Large intestine (tissue), 12 donors: ENCODE results near the gene CAD. TPM values are rescaled to one million over a fixed set of nuclear protein-coding genes. Genes with fewer than 3 reads are reported as not detected.
"Not testable (repeated sequence)": the region's sequence is repeated elsewhere in the genome, so short reads cannot be mapped to it uniquely, and the experiment has no call there.

Experiments used
- DNase-seq, 2 donors: peaks; one replicate each; pipeline versions ENCODE4 v3.0.0 to v3.0.0-alpha.2; 2013
- H3K27ac ChIP-seq: one replicate; pipeline ENCODE4 v1.5.1; 2013; ENCODE audit warnings: low read length
- H3K27me3 ChIP-seq: 2 replicates; pipeline ENCODE4 v1.6.1; 2013; ENCODE audit warnings: low read length; ENCODE audit not compliant: control insufficient read depth, insufficient read depth
- H3K36me3 ChIP-seq: 2 replicates; pipeline ENCODE4 v1.6.1; 2013; ENCODE audit warnings: low read length; ENCODE audit not compliant: control insufficient read depth, insufficient read depth
- H3K4me1 ChIP-seq: one replicate; pipeline ENCODE4 v1.6.1; 2013; ENCODE audit warnings: low read length; ENCODE audit not compliant: control insufficient read depth, insufficient read depth
- H3K4me3 ChIP-seq: one replicate; pipeline ENCODE4 v1.5.1; 2013; ENCODE audit warnings: low read length
- H3K9me3 ChIP-seq: one replicate; pipeline ENCODE4 v1.6.1; 2013; ENCODE audit warnings: mild to moderate bottlenecking, low read depth, low read length, moderate library complexity; ENCODE audit not compliant: control insufficient read depth
- WGBS: methylation state at CpG from one replicate; pipeline ENCODE4 v1.1.5; 2013; ENCODE audit warnings: low lambda C conversion rate; ENCODE audit not compliant: insufficient coverage; 5-methylcytosine and 5-hydroxymethylcytosine counted together
- long read RNA-seq, 11 donors: transcript quantifications; one replicate each; lab custom pipeline, GENCODE V29; 2026
- polyA plus RNA-seq: library from polyadenylated mRNA; unstranded; fragments of 120-200 nt; gene quantifications from one replicate; pipeline ENCODE4 v1.2.1, GENCODE V29; 2013

CAD gene
- 34.9 TPM for polyA plus RNA-seq
- long read RNA-seq, donor 1, full-length matches to known transcripts, result 1 of 1 reads
- long read RNA-seq, donor 1, partial matches to known transcripts, result 0 of 1 reads
- long read RNA-seq, donor 1, other reads (novel, unspliced or antisense), result 0 of 1 reads
- long read RNA-seq, donor 2, result 0 reads
- long read RNA-seq, donor 3, result 0 reads
- long read RNA-seq, donor 4, result 0 reads
- long read RNA-seq, donor 5, result 0 reads
- long read RNA-seq, donor 6, partial matches to known transcripts, result 0 of 1 reads
- long read RNA-seq, donor 6, other reads (novel, unspliced or antisense), result 0 of 1 reads
- long read RNA-seq, donor 7, result 0 reads
- long read RNA-seq, donor 8, result 0 reads
- long read RNA-seq, donor 9, partial matches to known transcripts, result 11 of 11 reads
- long read RNA-seq, donor 9, other reads (novel, unspliced or antisense), result 0 of 11 reads
- long read RNA-seq, donor 10, full-length matches to known transcripts, result 2 of 2 reads
- long read RNA-seq, donor 10, partial matches to known transcripts, result 0 of 2 reads
- long read RNA-seq, donor 10, other reads (novel, unspliced or antisense), result 0 of 2 reads
- long read RNA-seq, donor 11, full-length matches to known transcripts, result 1 of 1 reads
- long read RNA-seq, donor 11, partial matches to known transcripts, result 0 of 1 reads
- long read RNA-seq, donor 11, other reads (novel, unspliced or antisense), result 0 of 1 reads

- Histone ChIP-seq H3K27ac (peak within 1 kb of the TSS; percentile 75), H3K4me3 (peak within 1 kb of the TSS; percentile 81)
- no CpG with 5 or more reads among the region's 72 CpGs for WGBS
Observed at GRCh38 chr2:27217173-27218121, at the start of gene CAD. TSS of gene CAD (plus strand) at chr2:27217369. CDS start at chr2:27217552, 183 bp downstream.

GRCh38 chr2:27170581-27171337, 46.4 kb upstream of the CAD start:
- Histone ChIP-seq H3K27me3 (peaks cover 3% of the 10 kb centered on the region), H3K4me1 (no peaks in the 10 kb centered on the region), H3K4me3 (no peak overlapping the region), H3K36me3 (no peaks in the 10 kb centered on the region), H3K27ac (no peak overlapping the region), H3K9me3 (no peaks in the 10 kb centered on the region)
- 83% methylated on average over 2 of the region's 6 CpGs for WGBS
- no peak for DNase-seq

More at GRCh38 chr2:27217173-27218121, at the start of gene CAD:
- Histone ChIP-seq H3K9me3 (no peaks in the 10 kb centered on the region), H3K36me3 (peaks cover 30% of the 10 kb centered on the region), H3K4me1 (peaks cover 27% of the 10 kb centered on the region), H3K27me3 (no peaks in the 10 kb centered on the region)
- DNase-seq, result peak; percentile 84 to 89

DNA sequence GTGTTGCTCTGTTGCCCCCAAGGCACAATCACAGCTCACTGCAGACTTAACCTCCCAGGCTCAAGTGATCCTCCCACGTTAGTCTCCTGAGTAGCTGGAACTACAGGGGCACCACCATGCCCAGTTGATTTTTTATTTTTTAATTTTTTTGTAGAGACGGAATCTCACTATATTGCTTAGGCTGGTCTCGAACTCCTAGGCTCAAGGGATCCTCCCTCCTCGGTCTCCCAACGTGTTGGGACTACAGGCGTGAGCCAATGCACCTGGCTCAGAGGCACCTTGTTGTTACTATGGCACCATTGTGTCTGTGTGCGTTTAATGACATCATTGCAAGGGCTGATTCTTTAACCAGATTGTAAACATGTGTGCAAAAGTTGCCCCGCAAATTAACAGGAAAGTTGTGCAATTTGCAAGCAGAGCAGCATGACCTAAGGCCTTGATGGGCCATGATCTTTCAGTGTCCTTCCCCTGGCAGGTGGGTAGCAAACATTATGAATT, 45.8 kb upstream of the CAD start:
- H3K27me3 ChIP-seq, result peaks cover 3% of the 10 kb centered on the region
- no peak overlapping the region for H3K4me3 ChIP-seq
- peak; percentile 19 to 60 for DNase-seq
- H3K9me3 ChIP-seq, result no peaks in the 10 kb centered on the region
- H3K4me1 ChIP-seq, result no peaks in the 10 kb centered on the region
- no CpG with 5 or more reads among the region's 8 CpGs for WGBS
- H3K27ac ChIP-seq, result no peak overlapping the region
- no peaks in the 10 kb centered on the region for H3K36me3 ChIP-seq

DNA sequence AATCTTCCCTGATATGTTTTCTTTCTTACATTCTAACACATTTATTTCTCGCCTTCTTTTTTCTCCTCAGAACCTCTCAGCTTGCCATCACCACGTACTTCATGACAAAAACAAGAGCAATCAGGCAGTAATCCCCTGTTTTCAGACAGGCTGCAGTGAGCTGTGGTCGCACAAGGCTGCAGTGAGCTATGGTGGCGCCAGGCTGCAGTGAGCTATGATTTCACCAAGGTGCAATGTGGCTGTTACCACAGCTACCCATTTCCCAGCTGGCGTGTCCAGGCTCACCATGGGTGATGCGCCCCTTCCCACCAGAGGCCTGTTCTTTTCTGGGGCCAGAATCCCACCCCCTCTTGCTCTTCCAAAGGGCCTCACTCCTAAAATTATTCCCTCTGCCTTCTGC, 42.5 kb upstream of the CAD start:
- Histone ChIP-seq H3K27ac (no peak overlapping the region), H3K4me1 (no peaks in the 10 kb centered on the region), H3K9me3 (no peaks in the 10 kb centered on the region), H3K27me3 (peaks cover 3% of the 10 kb centered on the region), H3K4me3 (no peak overlapping the region), H3K36me3 (no peaks in the 10 kb centered on the region)
- no peak for DNase-seq
- 92% methylated on average over 3 of the region's 6 CpGs for WGBS

GRCh38 chr2:27175330-27175729, 41.8 kb upstream of the CAD start:
- Histone ChIP-seq H3K9me3 (no peaks in the 10 kb centered on the region), H3K4me3 (no peak overlapping the region), H3K27me3 (peaks cover 5% of the 10 kb centered on the region), H3K4me1 (no peaks in the 10 kb centered on the region), H3K27ac (no peak overlapping the region), H3K36me3 (no peaks in the 10 kb centered on the region)
- 76% methylated on average over 3 of the region's 8 CpGs for WGBS
- no peak for DNase-seq

DNA sequence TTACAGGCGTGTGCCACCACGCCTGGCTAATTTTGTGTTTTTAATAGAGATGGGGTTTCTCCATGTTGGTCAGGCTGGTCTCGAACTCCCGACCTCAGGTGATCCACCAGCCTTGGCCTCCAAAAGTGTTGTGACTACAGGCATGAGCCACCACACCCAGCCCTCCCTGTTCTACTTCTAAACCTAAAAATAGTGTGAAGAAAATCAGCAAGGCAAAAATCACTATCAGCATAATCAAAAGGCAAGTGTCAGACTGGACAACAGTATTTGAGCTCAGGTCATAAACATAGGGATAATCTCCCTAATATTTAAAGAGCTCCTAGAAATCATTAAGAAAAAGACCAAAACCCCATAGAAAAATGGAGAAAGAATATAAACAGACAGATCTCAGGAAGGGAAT, 41.4 kb upstream of the CAD start:
- not testable (repeated sequence) for H3K9me3 ChIP-seq, H3K27me3 ChIP-seq, H3K36me3 ChIP-seq, H3K27ac ChIP-seq, DNase-seq, H3K4me3 ChIP-seq, H3K4me1 ChIP-seq
- WGBS, result no CpG with 5 or more reads among the region's 4 CpGs

- Histone ChIP-seq H3K27ac (no peak overlapping the region), H3K36me3 (no peaks in the 10 kb centered on the region), H3K4me1 (no peaks in the 10 kb centered on the region), H3K9me3 (no peaks in the 10 kb centered on the region), H3K27me3 (peaks cover 5% of the 10 kb centered on the region), H3K4me3 (no peak overlapping the region)
- WGBS, result no CpG with 5 or more reads among the region's 15 CpGs
- peak in 1 of 2 donors; percentile 22 for DNase-seq
Observed at GRCh38 chr2:27177441-27178351, 39.5 kb upstream of the CAD start.

DNA sequence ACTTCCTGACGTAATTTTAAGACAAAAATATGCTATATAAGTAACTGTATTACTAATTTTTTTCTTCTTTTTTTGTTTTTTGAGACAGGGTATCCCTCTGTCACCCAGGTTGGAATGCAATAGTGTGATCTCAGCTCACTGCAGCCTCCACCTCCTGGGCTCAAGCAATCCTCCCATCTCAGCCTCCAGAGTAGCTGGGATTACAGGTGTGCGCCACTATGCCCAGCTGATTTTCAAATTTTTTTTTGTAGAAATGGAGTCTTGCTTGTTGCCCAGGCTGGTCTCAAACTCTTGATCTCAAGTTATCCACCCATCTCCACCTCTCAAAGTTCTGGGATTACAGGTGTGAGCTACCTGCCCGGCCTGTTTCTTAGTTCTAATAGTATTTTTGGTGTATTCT, 38.7 kb upstream of the CAD start:
- 100% methylated on average over 1 of the region's 3 CpGs for WGBS
- no peaks in the 10 kb centered on the region for H3K4me1 ChIP-seq
- H3K4me3 ChIP-seq, result no peak overlapping the region
- DNase-seq, result no peak
- H3K9me3 ChIP-seq, result no peaks in the 10 kb centered on the region
- H3K36me3 ChIP-seq, result no peaks in the 10 kb centered on the region
- H3K27me3 ChIP-seq, result peaks cover 5% of the 10 kb centered on the region
- H3K27ac ChIP-seq, result no peak overlapping the region
